GM18519 (cell line): ENCODE results near the gene MYL4.
"Not testable (repeated sequence)": the region's sequence is repeated elsewhere in the genome, so short reads cannot be mapped to it uniquely, and the experiment has no call there.

ENCODE experiments used
- ATAC-seq: cut with Tn5 transposase; IDR thresholded peaks from one replicate; pipeline ENCODE4 v1.9.1; 2021; ENCODE audit warnings: mild to moderate bottlenecking, moderate library complexity; ENCODE audit not compliant: unreplicated experiment, low FRiP score

MYL4 gene

GRCh38 chr17:47190770-47191169 is 18.4 kb upstream of the MYL4 start:
- ATAC-seq, result no peak

- ATAC-seq, result no peak
Observed at GRCh38 chr17:47192554-47192953, 16.6 kb upstream of the MYL4 start.

- no peak for ATAC-seq
Observed at GRCh38 chr17:47193931-47194511, 15.1 kb upstream of the MYL4 start.

GRCh38 chr17:47197821-47198220 is 11.3 kb upstream of the MYL4 start:
- ATAC-seq, result no peak

- ATAC-seq, result no peak
Observed at GRCh38 chr17:47199627-47200324, 9.4 kb upstream of the MYL4 start.

- ATAC-seq, result no peak
Observed at GRCh38 chr17:47200325-47200664, 8.9 kb upstream of the MYL4 start.

- ATAC-seq, result no peak
Observed at GRCh38 chr17:47201166-47201565, 8.0 kb upstream of the MYL4 start.

GRCh38 chr17:47203984-47204721 is 5.0 kb upstream of the MYL4 start:
- no peak for ATAC-seq

GRCh38 chr17:47204722-47205418 is 4.3 kb upstream of the MYL4 start:
- ATAC-seq, result no peak

GRCh38 chr17:47205419-47205963 is 3.7 kb upstream of the MYL4 start:
- ATAC-seq, result peak; percentile 39

GRCh38 chr17:47207143-47208067 is 1.7 kb upstream of the MYL4 start:
- ATAC-seq, result no peak

GRCh38 chr17:47209499-47209898 is 351 bp downstream of the MYL4 start:
- no peak for ATAC-seq

- no peak for ATAC-seq
Observed at GRCh38 chr17:47210105-47210504, 957 bp downstream of the MYL4 start.

GRCh38 chr17:47210779-47211178 is 1.6 kb downstream of the MYL4 start:
- no peak for ATAC-seq

- ATAC-seq, result no peak
Observed at GRCh38 chr17:47212458-47212857, 3.3 kb downstream of the MYL4 start.

- no peak for ATAC-seq
Observed at GRCh38 chr17:47213540-47213939, 4.4 kb downstream of the MYL4 start.

GRCh38 chr17:47214931-47215330 is 5.8 kb downstream of the MYL4 start:
- ATAC-seq, result no peak

GRCh38 chr17:47216821-47217220 is 7.7 kb downstream of the MYL4 start:
- ATAC-seq, result not testable (repeated sequence)

- ATAC-seq, result not testable (repeated sequence)
Observed at GRCh38 chr17:47217279-47217678, 8.1 kb downstream of the MYL4 start.

GRCh38 chr17:47218896-47219430 is 9.8 kb downstream of the MYL4 start:
- no peak for ATAC-seq
